T-helper 1 cell (primary cell): ENCODE measurements around the gene BBOF1.

Source experiments
- DNase-seq, 5 donors: peaks; one replicate each; pipeline ENCODE4 v3.0.0-alpha.2; 2012 to 2020

BBOF1 gene

GRCh38 chr14:74029136-74029535 is 10.0 kb downstream of the BBOF1 start:
- DNase-seq: no peak

- no peak for DNase-seq
Observed at GRCh38 chr14:74034572-74034971, 15.4 kb downstream of the BBOF1 start.

- no peak for DNase-seq
Observed at GRCh38 chr14:74035556-74035955, 16.4 kb downstream of the BBOF1 start.

GRCh38 chr14:74038020-74038859 is 19.1 kb downstream of the BBOF1 start:
- DNase-seq: peak in 1 of 5 donors; percentile 56

- no peak for DNase-seq
Observed at GRCh38 chr14:74042296-74042695, 23.1 kb downstream of the BBOF1 start.

- DNase-seq: no peak
Observed at GRCh38 chr14:74045522-74045921, 26.4 kb downstream of the BBOF1 start.

GRCh38 chr14:74048281-74048680 is 29.1 kb downstream of the BBOF1 start:
- no peak for DNase-seq

- DNase-seq: no peak
Observed at GRCh38 chr14:74049876-74050495, 30.8 kb downstream of the BBOF1 start.

- no peak for DNase-seq
Observed at GRCh38 chr14:74062809-74063150, 43.6 kb downstream of the BBOF1 start.

GRCh38 chr14:74064426-74064825 is 45.3 kb downstream of the BBOF1 start:
- DNase-seq: no peak

GRCh38 chr14:74064883-74065282 is 45.7 kb downstream of the BBOF1 start:
- no peak for DNase-seq

- no peak for DNase-seq
Observed at GRCh38 chr14:74065746-74066575, 46.8 kb downstream of the BBOF1 start.

GRCh38 chr14:74077401-74077800 is 58.3 kb downstream of the BBOF1 start:
- no peak for DNase-seq

- no peak for DNase-seq
Observed at GRCh38 chr14:74080820-74081460, 61.8 kb downstream of the BBOF1 start.

GRCh38 chr14:74081491-74081890 is 62.3 kb downstream of the BBOF1 start:
- no peak for DNase-seq

- no peak for DNase-seq
Observed at GRCh38 chr14:74083161-74083560, 64.0 kb downstream of the BBOF1 start.

- no peak for DNase-seq
Observed at GRCh38 chr14:74083784-74084276, 64.7 kb downstream of the BBOF1 start.

GRCh38 chr14:74084277-74085046 is 65.3 kb downstream of the BBOF1 start, which contains the start of the genes ALDH6A1 and LIN52:
ALDH6A1 (minus strand) TSS chr14:74084453; CDS start chr14:74084394, 59 bp downstream.
LIN52 (plus strand) TSS chr14:74084956; CDS start chr14:74084975, 19 bp downstream.
- DNase-seq: peak; percentile 97 to 100 (median 100)

- DNase-seq: peak in 1 of 5 donors; percentile 51
Observed at GRCh38 chr14:74085047-74085637, 66.0 kb downstream of the BBOF1 start.

- peak in 1 of 5 donors; percentile 38 for DNase-seq
Observed at GRCh38 chr14:74085828-74086227, 66.7 kb downstream of the BBOF1 start.
